Astrocyte of the spinal cord (primary cell): ENCODE results near the gene CNOT3.
"Not testable (repeated sequence)": the region's sequence is repeated elsewhere in the genome, so short reads cannot be mapped to it uniquely, and the experiment has no call there.

Source experiments
- DNase-seq: peaks from one replicate; pipeline ENCODE4 v3.0.0; 2011; ENCODE audit warnings: low read depth, low spot score
- H3K4me3 ChIP-seq: 2 replicates; pipeline ENCODE4 v1.5.1; 2011; ENCODE audit warnings: low read depth, mild to moderate bottlenecking, low read length, moderate library complexity
- in situ Hi-C: cut with HindIII; loops from 2 replicates; pipeline ENCODE4 v1.10.0; 2017; ENCODE audit warnings: low sequenced_read_pairs
- TF ChIP-seq, protein P1 (sequence below): IDR thresholded peaks from 2 replicates; pipeline ENCODE4 v1.5.1; 2012; ENCODE audit warnings: low read depth, mild to moderate bottlenecking, low read length, inconsistent platforms

The CNOT3 gene

DNA sequence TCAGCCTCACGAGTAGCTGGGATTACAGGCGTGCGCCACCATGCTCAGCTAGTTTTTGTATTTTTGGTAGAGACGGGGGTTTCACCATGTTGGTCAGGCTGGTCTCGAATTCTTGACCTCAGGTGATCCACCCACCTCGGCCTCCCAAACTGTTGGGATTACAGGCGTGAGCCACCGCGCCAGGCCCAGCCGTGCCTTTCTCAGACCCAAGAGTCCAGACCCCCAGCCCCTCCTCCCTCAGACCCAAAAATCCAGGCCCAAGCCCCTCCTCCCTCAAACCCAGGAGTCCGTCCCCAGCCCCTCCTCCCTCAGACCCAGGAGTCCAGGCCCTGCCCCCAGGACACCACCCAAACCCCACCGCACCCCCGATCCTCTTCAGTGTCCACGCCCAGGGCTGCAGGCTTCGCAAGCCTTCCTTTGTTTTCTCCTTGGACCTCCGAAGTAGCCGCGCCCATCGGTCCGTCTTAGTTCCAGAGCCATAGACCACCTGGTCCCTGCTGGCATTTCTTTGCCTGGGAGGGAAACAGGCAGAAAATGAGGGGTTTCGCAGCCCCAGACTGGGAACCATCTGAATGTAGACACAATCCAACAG is 31.7 kb downstream of the CNOT3 start:
- in situ Hi-C loops, result no loop called here
- TF ChIP-seq, protein P1, sequence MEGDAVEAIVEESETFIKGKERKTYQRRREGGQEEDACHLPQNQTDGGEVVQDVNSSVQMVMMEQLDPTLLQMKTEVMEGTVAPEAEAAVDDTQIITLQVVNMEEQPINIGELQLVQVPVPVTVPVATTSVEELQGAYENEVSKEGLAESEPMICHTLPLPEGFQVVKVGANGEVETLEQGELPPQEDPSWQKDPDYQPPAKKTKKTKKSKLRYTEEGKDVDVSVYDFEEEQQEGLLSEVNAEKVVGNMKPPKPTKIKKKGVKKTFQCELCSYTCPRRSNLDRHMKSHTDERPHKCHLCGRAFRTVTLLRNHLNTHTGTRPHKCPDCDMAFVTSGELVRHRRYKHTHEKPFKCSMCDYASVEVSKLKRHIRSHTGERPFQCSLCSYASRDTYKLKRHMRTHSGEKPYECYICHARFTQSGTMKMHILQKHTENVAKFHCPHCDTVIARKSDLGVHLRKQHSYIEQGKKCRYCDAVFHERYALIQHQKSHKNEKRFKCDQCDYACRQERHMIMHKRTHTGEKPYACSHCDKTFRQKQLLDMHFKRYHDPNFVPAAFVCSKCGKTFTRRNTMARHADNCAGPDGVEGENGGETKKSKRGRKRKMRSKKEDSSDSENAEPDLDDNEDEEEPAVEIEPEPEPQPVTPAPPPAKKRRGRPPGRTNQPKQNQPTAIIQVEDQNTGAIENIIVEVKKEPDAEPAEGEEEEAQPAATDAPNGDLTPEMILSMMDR, result no peak
- no peak overlapping the region for H3K4me3 ChIP-seq
- no peak for DNase-seq

DNA sequence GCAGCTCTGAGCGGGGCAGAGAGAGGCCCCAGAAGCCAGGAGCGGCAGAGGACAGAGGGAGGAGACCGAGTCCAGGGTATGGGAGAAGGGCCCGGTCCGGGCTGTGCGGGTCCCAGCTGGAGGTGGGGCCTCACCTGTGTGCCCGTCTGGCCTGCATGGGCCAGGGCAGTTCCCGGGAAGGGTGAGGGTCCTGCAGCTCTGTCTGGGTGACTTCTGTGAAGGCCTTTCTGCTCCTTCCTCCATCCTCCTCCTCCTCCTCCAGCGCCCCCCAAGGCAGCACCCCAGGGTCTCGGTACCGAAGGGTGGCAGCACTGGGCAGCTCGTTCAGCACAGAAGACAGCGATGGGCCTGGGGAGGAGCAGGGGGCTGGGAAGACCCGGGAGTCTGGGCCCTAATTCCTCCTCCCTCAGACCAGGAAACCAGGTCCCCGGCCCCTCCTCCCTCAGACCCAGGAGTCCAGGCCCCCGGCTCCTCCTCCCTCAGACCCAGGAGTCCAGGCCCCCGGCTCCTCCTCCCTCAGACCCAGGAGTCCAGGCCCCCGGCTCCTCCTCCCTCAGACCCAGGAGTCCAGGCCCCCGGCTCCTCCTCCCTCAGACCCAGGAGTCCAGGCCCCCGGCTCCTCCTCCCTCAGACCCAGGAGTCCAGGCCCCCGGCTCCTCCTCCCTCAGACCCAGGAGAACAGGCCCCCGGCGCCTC is 34.3 kb downstream of the CNOT3 start:
- H3K4me3 ChIP-seq, in situ Hi-C loops, DNase-seq: not testable (repeated sequence)

DNA sequence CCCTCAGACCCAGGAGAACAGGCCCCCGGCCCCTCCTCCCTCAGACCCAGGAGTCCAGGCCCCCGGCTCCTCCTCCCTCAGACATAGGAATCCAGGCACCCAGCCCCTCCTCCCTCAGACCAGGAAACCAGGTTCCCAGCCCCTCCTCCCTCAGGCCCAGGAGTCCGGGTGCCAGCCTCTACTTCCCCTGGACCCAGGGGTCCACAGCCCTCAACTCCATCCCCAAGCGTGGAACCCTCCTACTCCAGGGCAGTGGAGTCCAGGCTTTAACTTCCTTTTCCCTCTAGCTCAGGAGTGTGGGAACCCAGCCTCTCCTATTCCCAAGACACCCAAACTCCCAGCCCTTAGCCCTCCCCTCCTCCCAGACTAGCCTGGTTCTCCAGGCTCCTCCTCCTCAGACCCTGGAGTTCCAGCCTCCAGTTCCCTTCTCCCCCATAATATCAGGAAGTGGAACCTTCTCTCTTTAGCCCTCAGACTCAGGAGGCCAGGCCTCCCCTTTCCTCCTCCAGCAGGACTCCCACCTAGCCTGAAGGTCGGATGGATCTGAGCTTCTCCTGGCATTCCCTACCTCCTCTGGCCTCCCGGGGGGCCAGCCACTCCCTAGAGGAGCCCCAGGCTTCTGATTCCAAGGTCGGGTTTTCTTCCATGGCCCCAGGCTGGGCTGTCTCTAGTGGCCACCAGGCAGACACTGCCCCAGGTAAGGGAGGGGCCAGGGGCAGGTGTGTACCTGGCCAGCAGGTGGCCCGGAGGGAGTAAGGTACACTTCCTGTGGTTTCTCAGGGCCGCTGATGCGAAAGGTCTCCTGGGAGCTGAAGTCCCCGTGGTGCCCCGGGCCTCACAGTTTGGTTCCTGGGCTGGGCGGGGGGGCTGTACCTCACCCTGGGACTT is 35.2 kb downstream of the CNOT3 start, which contains the start of gene TMC4:
TMC4 (minus strand) TSS at position 690 of the 888 bp plus-strand sequence; CDS start at position 647, 43 bp downstream.
- in situ Hi-C loops, result no loop called here
- no peak for DNase-seq
- TF ChIP-seq, protein P1, result no peak
- no peak within 1 kb of the TSS for H3K4me3 ChIP-seq

DNA sequence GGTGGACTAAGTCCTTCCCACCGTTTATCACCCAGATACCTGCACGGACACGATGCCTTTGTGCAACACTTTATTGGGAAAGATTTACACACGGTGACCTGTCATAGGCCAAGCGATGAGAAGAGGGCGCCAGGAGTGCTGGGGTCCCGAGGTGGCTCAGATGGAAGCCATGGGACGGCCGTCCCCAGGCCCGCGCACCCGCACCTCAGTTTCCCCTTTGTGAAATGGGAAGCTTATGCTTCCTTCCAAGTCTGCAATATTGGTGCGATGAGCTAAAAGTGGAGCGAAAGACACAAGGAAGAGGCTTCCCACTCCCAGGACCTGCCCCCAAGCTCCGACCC is 35.8 kb downstream of the CNOT3 start:
- no peak overlapping the region for H3K4me3 ChIP-seq
- in situ Hi-C loops, result no loop called here
- no peak for DNase-seq
- TF ChIP-seq, protein P1, result no peak

DNA sequence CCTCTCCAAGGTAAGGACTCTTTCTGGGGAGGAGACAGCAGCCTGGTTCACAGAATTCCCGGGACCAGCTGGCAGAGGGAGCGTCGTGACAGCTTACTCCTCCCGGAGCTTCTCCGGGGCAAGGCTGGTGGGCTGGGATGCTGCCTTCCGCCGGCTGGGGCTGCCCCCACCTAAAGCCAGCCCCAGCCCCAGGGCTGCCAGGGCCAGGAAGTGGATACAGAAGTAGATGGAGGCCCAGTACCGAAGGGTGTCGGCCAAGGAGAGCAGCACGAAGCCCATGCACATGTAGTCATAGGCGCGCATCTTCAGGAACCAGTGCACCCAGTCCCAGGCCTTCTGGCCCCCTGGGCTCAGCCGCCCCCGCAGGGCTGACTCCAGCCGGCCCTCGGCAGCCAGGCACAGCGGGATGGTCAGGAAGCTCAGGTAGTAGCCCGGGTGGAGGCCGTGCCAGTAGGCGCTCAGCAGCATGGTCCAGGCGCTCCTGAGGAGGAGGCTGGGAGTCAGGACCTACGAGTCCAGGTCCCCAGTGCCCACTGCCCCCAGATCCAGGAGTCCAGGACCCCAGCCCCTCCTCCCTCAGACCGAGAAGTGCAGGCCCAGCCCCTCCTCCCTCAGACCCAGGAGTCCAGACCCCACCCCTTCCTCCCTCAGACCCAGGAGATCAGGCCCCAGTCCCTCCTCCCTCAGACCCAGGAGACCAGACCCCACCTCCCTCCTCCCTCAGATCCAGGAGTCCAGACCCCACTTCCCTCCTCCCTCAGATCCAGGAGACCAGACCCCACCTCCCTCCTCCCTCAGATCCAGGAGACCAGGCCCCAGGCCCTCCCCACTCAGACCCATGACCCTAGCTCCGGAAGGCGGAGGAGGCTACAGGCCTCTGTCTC is 36.6 kb downstream of the CNOT3 start:
- in situ Hi-C loops, result no loop called here
- no peak overlapping the region for H3K4me3 ChIP-seq
- TF ChIP-seq, protein P1, result no peak
- no peak for DNase-seq

DNA sequence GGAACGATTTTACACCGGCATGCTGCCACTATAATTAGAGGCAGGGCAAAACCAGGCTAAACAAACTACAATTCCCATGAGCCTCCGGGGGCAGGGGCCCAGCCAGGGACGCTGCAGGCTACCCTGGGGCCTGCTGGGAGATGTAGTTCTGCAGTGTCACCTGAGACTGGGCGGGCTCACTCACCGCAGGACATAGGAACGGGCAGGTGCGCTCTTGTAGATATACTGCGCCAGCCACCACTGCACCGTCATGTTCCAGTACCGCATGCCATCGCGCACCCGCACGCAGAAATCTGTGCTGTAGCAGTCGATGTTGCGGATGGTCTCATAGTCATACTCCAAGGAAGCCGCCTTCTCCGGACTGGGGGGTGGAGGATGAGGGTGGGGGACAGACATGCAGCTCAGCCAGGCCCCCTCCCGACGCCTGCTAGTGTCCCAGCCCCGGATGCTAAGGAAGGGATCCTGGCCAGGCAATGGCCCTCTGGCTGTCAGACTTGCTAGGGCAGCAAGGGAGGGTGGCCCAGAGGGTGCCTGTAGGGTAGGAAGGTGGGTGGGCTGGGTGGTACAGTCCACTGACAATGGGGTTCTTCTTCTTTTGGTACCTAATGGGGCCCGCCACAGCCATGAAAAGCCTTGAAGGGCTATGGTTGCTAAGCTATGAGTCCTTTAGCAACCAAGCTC is 41.2 kb downstream of the CNOT3 start:
- no peak for DNase-seq
- H3K4me3 ChIP-seq, result no peak overlapping the region
- in situ Hi-C loops, result no loop called here
- TF ChIP-seq, protein P1, result no peak
